Erythroblast (primary cell): ENCODE measurements around the gene UNK.
A peak's percentile ranks its signal among the peaks of the same experiment; 100 is the strongest.

Source experiments
- DNase-seq, 2 experiments: peaks; one replicate each; lab custom pipeline; 2025; lab: John Stamatoyannopoulos, UW
- GATA1 ChIP-seq: IDR thresholded peaks from 2 replicates; pipeline ENCODE4 v1.6.1; 2011; ENCODE audit warnings: low read depth, mild to moderate bottlenecking, control low read depth, low read length, moderate library complexity
- POLR2A ChIP-seq: IDR thresholded peaks from 2 replicates; pipeline ENCODE4 v1.6.1; 2011; ENCODE audit warnings: mild to moderate bottlenecking, low read length

The UNK gene

GRCh38 chr17:75750661-75751423 is 33.8 kb upstream of the UNK start:
- no peak for TF ChIP-seq POLR2A
- no peak for TF ChIP-seq GATA1
- DNase-seq, result no peak

DNA sequence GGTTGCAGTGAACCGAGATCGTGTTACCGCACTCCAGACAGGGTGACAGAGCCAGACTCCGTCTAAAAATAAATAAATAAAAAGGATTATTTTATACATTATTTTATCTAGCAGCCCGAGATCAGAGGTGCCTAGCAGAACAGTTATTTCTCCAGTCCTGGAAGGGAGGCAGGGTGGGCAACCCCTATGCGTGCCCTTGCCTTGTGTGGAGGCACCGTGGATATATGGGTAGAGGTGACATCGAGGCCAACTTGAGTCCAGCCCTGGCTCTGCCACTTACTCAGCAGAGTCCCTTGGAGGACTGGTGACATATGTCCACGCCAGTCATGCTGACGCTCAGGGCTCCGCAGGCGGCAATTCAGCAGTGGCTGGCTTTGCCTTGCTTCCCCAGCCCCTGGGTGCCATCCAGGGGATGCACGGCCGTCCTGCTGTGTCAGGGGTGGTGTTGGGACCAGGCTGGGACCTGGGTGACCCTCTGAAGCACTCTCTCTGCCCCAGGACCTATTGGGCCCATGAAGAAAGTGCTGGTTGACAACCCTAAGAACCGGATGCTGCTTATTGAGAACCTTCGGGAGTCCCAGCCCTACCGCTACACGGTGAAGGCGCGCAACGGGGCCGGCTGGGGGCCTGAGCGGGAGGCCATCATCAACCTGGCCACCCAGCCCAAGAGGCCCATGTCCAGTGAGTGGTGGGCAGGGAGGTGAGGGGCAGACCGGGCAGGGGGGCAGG is 32.8 kb upstream of the UNK start:
- TF ChIP-seq POLR2A (no peak), GATA1 (no peak)
- no peak for DNase-seq

DNA sequence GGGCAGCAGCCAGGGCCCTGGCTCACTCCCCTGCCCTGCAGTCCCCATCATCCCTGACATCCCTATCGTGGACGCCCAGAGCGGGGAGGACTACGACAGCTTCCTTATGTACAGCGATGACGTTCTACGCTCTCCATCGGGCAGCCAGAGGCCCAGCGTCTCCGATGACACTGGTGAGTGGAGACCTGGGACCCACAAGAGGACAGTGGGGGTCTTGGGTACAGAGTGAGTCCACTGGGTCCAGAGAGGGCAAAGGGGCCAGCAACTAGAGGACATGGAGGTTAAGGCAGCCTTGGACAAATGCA is 32.2 kb upstream of the UNK start:
- no peak for DNase-seq
- TF ChIP-seq GATA1, result no peak
- no peak for TF ChIP-seq POLR2A

GRCh38 chr17:75752802-75753513 is 31.6 kb upstream of the UNK start:
- TF ChIP-seq GATA1, result no peak
- TF ChIP-seq POLR2A, result no peak
- DNase-seq, result no peak

GRCh38 chr17:75753514-75754377 is 30.9 kb upstream of the UNK start:
- DNase-seq, result peak; percentile 83 to 87

DNA sequence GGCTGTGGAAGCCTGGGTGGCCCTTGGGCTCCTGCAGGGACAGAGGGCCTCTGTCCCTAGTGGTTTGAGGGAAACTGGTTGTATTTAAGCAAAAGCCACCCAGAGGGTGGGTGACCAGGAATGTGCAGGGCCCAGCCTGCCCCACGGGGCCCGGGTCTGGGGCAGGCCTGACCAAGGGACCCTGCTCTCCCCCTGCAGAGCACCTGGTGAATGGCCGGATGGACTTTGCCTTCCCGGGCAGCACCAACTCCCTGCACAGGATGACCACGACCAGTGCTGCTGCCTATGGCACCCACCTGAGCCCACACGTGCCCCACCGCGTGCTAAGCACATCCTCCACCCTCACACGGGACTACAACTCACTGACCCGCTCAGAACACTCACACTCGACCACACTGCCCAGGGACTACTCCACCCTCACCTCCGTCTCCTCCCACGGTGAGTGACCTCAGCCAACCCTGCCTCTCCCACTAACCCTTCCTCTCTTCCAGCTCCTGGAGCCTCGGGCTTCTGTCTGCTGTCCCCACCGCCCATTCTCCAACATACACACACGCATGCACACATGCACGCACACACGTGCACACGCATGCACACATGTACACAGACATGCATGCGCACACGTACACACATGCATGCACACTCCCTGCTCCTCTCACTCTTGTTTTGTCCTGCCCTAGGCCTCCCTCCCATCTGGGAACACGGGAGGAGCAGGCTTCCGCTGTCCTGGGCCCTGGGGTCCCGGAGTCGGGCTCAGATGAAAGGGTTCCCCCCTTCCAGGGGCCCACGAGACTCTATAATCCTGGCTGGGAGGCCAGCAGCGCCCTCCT is 30.0 kb upstream of the UNK start:
- DNase-seq, result no peak
- no peak for TF ChIP-seq GATA1
- TF ChIP-seq POLR2A, result no peak

More at GRCh38 chr17:75753514-75754377, 30.9 kb upstream of the UNK start:
- no peak for TF ChIP-seq POLR2A
- no peak for TF ChIP-seq GATA1

GRCh38 chr17:75755205-75755901 is 29.3 kb upstream of the UNK start:
- DNase-seq, result no peak
- TF ChIP-seq POLR2A, result no peak
- no peak for TF ChIP-seq GATA1

- no peak for DNase-seq
- TF ChIP-seq POLR2A (no peak), GATA1 (no peak)
Observed at GRCh38 chr17:75755990-75756389, 28.6 kb upstream of the UNK start.

DNA sequence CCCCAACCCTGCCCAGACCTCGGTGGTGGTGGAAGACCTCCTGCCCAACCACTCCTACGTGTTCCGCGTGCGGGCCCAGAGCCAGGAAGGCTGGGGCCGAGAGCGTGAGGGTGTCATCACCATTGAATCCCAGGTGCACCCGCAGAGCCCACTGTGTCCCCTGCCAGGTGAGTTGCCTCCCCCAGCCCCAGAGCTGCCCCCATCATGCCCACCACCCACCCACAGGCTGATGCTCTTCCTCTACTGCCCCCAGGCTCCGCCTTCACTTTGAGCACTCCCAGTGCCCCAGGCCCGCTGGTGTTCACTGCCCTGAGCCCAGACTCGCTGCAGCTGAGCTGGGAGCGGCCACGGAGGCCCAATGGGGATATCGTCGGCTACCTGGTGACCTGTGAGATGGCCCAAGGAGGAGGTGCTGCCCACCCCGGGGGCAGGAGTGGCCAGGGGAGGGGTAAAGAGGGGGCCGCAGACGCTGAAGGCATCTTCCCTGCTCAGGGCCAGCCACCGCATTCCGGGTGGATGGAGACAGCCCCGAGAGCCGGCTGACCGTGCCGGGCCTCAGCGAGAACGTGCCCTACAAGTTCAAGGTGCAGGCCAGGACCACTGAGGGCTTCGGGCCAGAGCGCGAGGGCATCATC is 28.0 kb upstream of the UNK start:
- TF ChIP-seq POLR2A (no peak), GATA1 (no peak)
- no peak for DNase-seq

DNA sequence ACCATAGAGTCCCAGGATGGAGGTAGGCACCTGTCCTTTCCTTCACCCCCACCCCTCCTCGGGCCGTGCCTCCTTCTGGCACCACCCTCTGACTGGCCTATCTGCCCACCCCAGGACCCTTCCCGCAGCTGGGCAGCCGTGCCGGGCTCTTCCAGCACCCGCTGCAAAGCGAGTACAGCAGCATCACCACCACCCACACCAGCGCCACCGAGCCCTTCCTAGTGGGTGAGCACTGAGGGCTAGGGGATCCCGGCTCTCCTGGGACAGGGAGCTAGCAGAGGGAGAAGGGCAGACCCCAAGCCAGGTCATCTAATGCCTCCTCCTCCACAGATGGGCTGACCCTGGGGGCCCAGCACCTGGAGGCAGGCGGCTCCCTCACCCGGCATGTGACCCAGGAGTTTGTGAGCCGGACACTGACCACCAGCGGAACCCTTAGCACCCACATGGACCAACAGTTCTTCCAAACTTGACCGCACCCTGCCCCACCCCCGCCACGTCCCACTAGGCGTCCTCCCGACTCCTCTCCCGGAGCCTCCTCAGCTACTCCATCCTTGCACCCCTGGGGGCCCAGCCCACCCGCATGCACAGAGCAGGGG is 27.4 kb upstream of the UNK start:
- DNase-seq, result no peak
- TF ChIP-seq POLR2A (no peak), GATA1 (no peak)
